ENCODE results near the gene RAB6B.

GRCh38 chr3:133925960-133926735, 30.5 kb upstream of the RAB6B start:
- no peak for TF ChIP-seq CTCF (IDR thresholded peaks at IDR 0.05; ENCODE audit: low read depth, low read length)
- no peak for TF ChIP-seq EZH2phosphoT487 (IDR thresholded peaks at IDR 0.05; ENCODE audit: low read depth)

Measured in OCI-LY3 (cell line).